OCI-LY1 (cell line): Measurements from ENCODE around the gene SDCCAG8.

Experiments
- H2AFZ ChIP-seq: fragments of 200-600 bp; sonication (generic), shearing (Covaris generic); 2 replicates; pipeline ENCODE4 v1.6.0; 2014; ENCODE audit warnings: antibody characterized with exemption, mild to moderate bottlenecking, low read length
- H3F3A ChIP-seq: fragments of 200-600 bp; sonication (generic), shearing (Covaris generic); 2 replicates; pipeline ENCODE4 v1.6.0; 2014; ENCODE audit warnings: mild to moderate bottlenecking, antibody characterized with exemption, low read length, moderate library complexity; ENCODE audit not compliant: insufficient read depth
- H3K27ac ChIP-seq: fragments of 200-600 bp; sonication (generic); 2 replicates; pipeline ENCODE4 v1.5.1; 2014; ENCODE audit warnings: low read length, mixed run types, mild to moderate bottlenecking, low read depth; ENCODE audit not compliant: poor library complexity, severe bottlenecking
- H3K27me3 ChIP-seq: fragments of 200-600 bp; sonication (generic); 2 replicates; pipeline ENCODE4 v1.6.0; 2014; ENCODE audit warnings: antibody characterized with exemption, mild to moderate bottlenecking, low read length, moderate library complexity; ENCODE audit not compliant: insufficient read depth
- H3K36me3 ChIP-seq: fragments of 200-600 bp; sonication (generic); 2 replicates; pipeline ENCODE4 v1.6.1; 2014; ENCODE audit warnings: mild to moderate bottlenecking, antibody characterized with exemption, low read length, moderate library complexity, mixed read lengths; ENCODE audit not compliant: insufficient read depth
- H3K4me1 ChIP-seq: fragments of 200-600 bp; sonication (generic); 2 replicates; pipeline ENCODE4 v1.5.1; 2014; ENCODE audit warnings: mild to moderate bottlenecking, low read length, moderate library complexity; ENCODE audit not compliant: insufficient read depth, severe bottlenecking
- H3K4me2 ChIP-seq: fragments of 200-600 bp; sonication (generic), shearing (Covaris generic); 2 replicates; pipeline ENCODE4 v1.6.1; 2014; ENCODE audit warnings: low read length
- H3K4me3 ChIP-seq: fragments of 200-600 bp; sonication (generic); 2 replicates; pipeline ENCODE4 v1.5.1; 2014; ENCODE audit warnings: low read length, low read depth, mild to moderate bottlenecking, mixed read lengths; ENCODE audit not compliant: poor library complexity, severe bottlenecking
- H3K79me2 ChIP-seq: fragments of 200-600 bp; shearing (Covaris generic); 2 replicates; pipeline ENCODE4 v1.6.1; 2016; ENCODE audit warnings: mixed run types, low read length, mixed read lengths; ENCODE audit not compliant: insufficient read depth
- H3K9ac ChIP-seq: fragments of 200-600 bp; sonication (generic), shearing (Covaris generic); 2 replicates; pipeline ENCODE4 v1.6.1; 2014; ENCODE audit warnings: mild to moderate bottlenecking, low read length, mixed read lengths
- H3K9me2 ChIP-seq: fragments of 200-600 bp; sonication (generic), shearing (Covaris generic); 2 replicates; pipeline ENCODE4 v1.6.1; 2014; ENCODE audit warnings: low read depth, mild to moderate bottlenecking, low read length, mixed read lengths
- H3K9me3 ChIP-seq: fragments of 200-600 bp; shearing (Covaris generic); 2 replicates; pipeline ENCODE4 v1.6.1; 2014; ENCODE audit warnings: low read length, mixed read lengths
- H4K20me1 ChIP-seq: fragments of 200-600 bp; sonication (generic), shearing (Covaris generic); 2 replicates; pipeline ENCODE4 v1.6.0; 2016; ENCODE audit warnings: mild to moderate bottlenecking, low read length; ENCODE audit not compliant: insufficient read depth
- CTCF ChIP-seq: fragments of 200-600 bp; sonication (generic), shearing (Covaris generic); IDR thresholded peaks from 2 replicates; pipeline ENCODE4 v1.5.1; 2017; ENCODE audit warnings: mild to moderate bottlenecking, antibody characterized with exemption, low read length, moderate library complexity, mixed read lengths
- EZH2 ChIP-seq: fragments of 200-600 bp; sonication (generic), shearing (Covaris generic); IDR thresholded peaks from 2 replicates; pipeline ENCODE4 v1.8.0; 2017; ENCODE audit warnings: borderline replicate concordance, mixed run types, mild to moderate bottlenecking, antibody characterized with exemption, low read length, moderate library complexity, mixed read lengths

SDCCAG8 gene

GRCh38 chr1:243421784-243422183 is 165.9 kb downstream of the SDCCAG8 start:
- Histone ChIP-seq H3K79me2 (no peaks in the 10 kb centered on the region), H3K4me2 (peak overlapping the region; percentile 7; the same call in 1 of the 2 replicates), H3K27me3 (no peaks in the 10 kb centered on the region), H3K9me3 (no peaks in the 10 kb centered on the region), H3K9ac (no peak overlapping the region), H2AFZ (no peak overlapping the region), H3K4me1 (peaks cover 10% of the 10 kb centered on the region), H3K36me3 (no peaks in the 10 kb centered on the region; the same call in 1 of the 2 replicates), H3K27ac (peak overlapping the region; percentile 4), H3K9me2 (no peaks in the 10 kb centered on the region), H3K4me3 (no peak overlapping the region), H4K20me1 (no peaks in the 10 kb centered on the region), H3F3A (no peaks in the 10 kb centered on the region)
- no peak for TF ChIP-seq CTCF
- no peak for TF ChIP-seq EZH2

GRCh38 chr1:243422362-243422761 is 166.5 kb downstream of the SDCCAG8 start:
- Histone ChIP-seq H3K36me3 (no peaks in the 10 kb centered on the region; the same call in 1 of the 2 replicates), H3K9me2 (no peaks in the 10 kb centered on the region), H2AFZ (no peak overlapping the region), H3K27me3 (no peaks in the 10 kb centered on the region), H3K4me1 (peaks cover 10% of the 10 kb centered on the region), H3K9ac (no peak overlapping the region), H3F3A (no peaks in the 10 kb centered on the region), H3K27ac (no peak overlapping the region), H3K9me3 (no peaks in the 10 kb centered on the region), H4K20me1 (no peaks in the 10 kb centered on the region), H3K79me2 (no peaks in the 10 kb centered on the region), H3K4me3 (no peak overlapping the region), H3K4me2 (0 out of 2 replicates have a peak overlapping the region, but pooled peaks have one; percentile 7)
- TF ChIP-seq CTCF (no peak), EZH2 (no peak)

- H3K27ac ChIP-seq = no peak overlapping the region
- H3K4me1 ChIP-seq = no peaks in the 10 kb centered on the region
- H3K4me3 ChIP-seq = no peak overlapping the region
- no peak overlapping the region for H2AFZ ChIP-seq
- H3K4me2 ChIP-seq = no peak overlapping the region
- no peaks in the 10 kb centered on the region for H3K36me3 ChIP-seq
- no peak overlapping the region for H3K9ac ChIP-seq
- no peaks in the 10 kb centered on the region for H3F3A ChIP-seq
- H3K27me3 ChIP-seq = no peaks in the 10 kb centered on the region
- no peaks in the 10 kb centered on the region for H3K9me2 ChIP-seq
- TF ChIP-seq CTCF = no peak
- TF ChIP-seq EZH2 = no peak
- H4K20me1 ChIP-seq = no peaks in the 10 kb centered on the region
- H3K79me2 ChIP-seq = no peaks in the 10 kb centered on the region
- H3K9me3 ChIP-seq = no peaks in the 10 kb centered on the region
These were observed 172.2 kb downstream of the SDCCAG8 start for GRCh38 chr1:243428084-243428483.
